ENCODE measurements around the gene TAX1BP1.

TAX1BP1 gene

GRCh38 chr7:27868131-27868550, 128.2 kb downstream of the TAX1BP1 start:
- Histone ChIP-seq H3K27ac (no peak overlapping the region), H3K27me3 (ENCODE audit: control insufficient read depth, insufficient read depth, low read length) (no peaks in the 10 kb centered on the region), H2AFZ (no peak overlapping the region), H3K9ac (no peak overlapping the region), H3K79me2 (no peaks in the 10 kb centered on the region), H3K4me1 (no peaks in the 10 kb centered on the region), H3K4me3 (ENCODE audit: low read depth, low read length) (no peak overlapping the region), H3K4me2 (ENCODE audit: low read length) (no peak overlapping the region), H3K36me3 (ENCODE audit: control insufficient read depth, insufficient read depth, low read length) (no peaks in the 10 kb centered on the region), H3K9me3 (ENCODE audit: control insufficient read depth, low read length) (no peaks in the 10 kb centered on the region)
- TF ChIP-seq, protein P1, sequence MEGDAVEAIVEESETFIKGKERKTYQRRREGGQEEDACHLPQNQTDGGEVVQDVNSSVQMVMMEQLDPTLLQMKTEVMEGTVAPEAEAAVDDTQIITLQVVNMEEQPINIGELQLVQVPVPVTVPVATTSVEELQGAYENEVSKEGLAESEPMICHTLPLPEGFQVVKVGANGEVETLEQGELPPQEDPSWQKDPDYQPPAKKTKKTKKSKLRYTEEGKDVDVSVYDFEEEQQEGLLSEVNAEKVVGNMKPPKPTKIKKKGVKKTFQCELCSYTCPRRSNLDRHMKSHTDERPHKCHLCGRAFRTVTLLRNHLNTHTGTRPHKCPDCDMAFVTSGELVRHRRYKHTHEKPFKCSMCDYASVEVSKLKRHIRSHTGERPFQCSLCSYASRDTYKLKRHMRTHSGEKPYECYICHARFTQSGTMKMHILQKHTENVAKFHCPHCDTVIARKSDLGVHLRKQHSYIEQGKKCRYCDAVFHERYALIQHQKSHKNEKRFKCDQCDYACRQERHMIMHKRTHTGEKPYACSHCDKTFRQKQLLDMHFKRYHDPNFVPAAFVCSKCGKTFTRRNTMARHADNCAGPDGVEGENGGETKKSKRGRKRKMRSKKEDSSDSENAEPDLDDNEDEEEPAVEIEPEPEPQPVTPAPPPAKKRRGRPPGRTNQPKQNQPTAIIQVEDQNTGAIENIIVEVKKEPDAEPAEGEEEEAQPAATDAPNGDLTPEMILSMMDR (IDR thresholded peaks at IDR 0.05), result no peak

GRCh38 chr7:27869056-27869455, 129.1 kb downstream of the TAX1BP1 start:
- no peaks in the 10 kb centered on the region for H3K79me2 ChIP-seq
- no peak overlapping the region for H2AFZ ChIP-seq
- no peaks in the 10 kb centered on the region for H3K9me3 ChIP-seq (ENCODE audit: control insufficient read depth, low read length)
- no peaks in the 10 kb centered on the region for H3K36me3 ChIP-seq (ENCODE audit: control insufficient read depth, insufficient read depth, low read length)
- H3K27ac ChIP-seq, result no peak overlapping the region
- TF ChIP-seq, protein P1 (IDR thresholded peaks at IDR 0.05), result no peak
- no peak overlapping the region for H3K4me3 ChIP-seq (ENCODE audit: low read depth, low read length)
- H3K4me1 ChIP-seq, result peaks cover 5% of the 10 kb centered on the region
- H3K4me2 ChIP-seq (ENCODE audit: low read length), result no peak overlapping the region
- no peaks in the 10 kb centered on the region for H3K27me3 ChIP-seq (ENCODE audit: control insufficient read depth, insufficient read depth, low read length)
- no peak overlapping the region for H3K9ac ChIP-seq

DNA sequence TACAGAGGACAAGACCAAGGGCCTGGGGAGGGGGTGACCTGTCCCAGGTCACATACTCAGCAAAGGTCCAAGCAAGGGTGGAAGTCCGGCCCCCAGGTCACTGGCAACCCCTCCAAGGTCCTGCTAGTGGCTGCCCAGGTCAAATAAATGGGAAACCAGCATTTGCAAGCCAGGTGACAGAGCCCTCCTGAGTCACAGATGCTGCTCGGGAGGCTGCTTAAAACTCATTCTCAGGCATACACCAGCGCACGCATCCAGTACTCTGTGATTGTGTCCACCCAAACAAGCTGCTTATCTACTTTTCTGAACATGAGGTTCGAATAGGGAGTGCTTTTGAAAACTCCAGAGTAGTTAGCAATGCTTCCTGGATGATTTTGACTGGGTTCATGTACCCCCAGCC, 130.6 kb downstream of the TAX1BP1 start:
- H3K27ac ChIP-seq, result no peak overlapping the region
- H3K4me1 ChIP-seq, result peaks cover 9% of the 10 kb centered on the region
- no peak overlapping the region for H3K4me3 ChIP-seq (ENCODE audit: low read depth, low read length)

GRCh38 chr7:27871086-27871485, 131.1 kb downstream of the TAX1BP1 start:
- Histone ChIP-seq H3K36me3 (ENCODE audit: control insufficient read depth, insufficient read depth, low read length) (no peaks in the 10 kb centered on the region), H3K9ac (no peak overlapping the region), H3K4me2 (ENCODE audit: low read length) (no peak overlapping the region), H3K4me3 (ENCODE audit: low read depth, low read length) (no peak overlapping the region), H3K27ac (no peak overlapping the region), H3K27me3 (ENCODE audit: control insufficient read depth, insufficient read depth, low read length) (no peaks in the 10 kb centered on the region), H2AFZ (no peak overlapping the region), H3K9me3 (ENCODE audit: control insufficient read depth, low read length) (no peaks in the 10 kb centered on the region), H3K4me1 (peaks cover 9% of the 10 kb centered on the region), H3K79me2 (no peaks in the 10 kb centered on the region)
- TF ChIP-seq, protein P1 (IDR thresholded peaks at IDR 0.05), result no peak

More for the DNA sequence above, 130.6 kb downstream of the TAX1BP1 start:
- no peaks in the 10 kb centered on the region for H3K79me2 ChIP-seq
- no peak overlapping the region for H3K9ac ChIP-seq
- no peak overlapping the region for H3K4me2 ChIP-seq (ENCODE audit: low read length)
- H3K27me3 ChIP-seq (ENCODE audit: control insufficient read depth, insufficient read depth, low read length), result no peaks in the 10 kb centered on the region
- H3K9me3 ChIP-seq (ENCODE audit: control insufficient read depth, low read length), result no peaks in the 10 kb centered on the region
- no peaks in the 10 kb centered on the region for H3K36me3 ChIP-seq (ENCODE audit: control insufficient read depth, insufficient read depth, low read length)
- no peak overlapping the region for H2AFZ ChIP-seq
- TF ChIP-seq, protein P1 (IDR thresholded peaks at IDR 0.05), result no peak

GRCh38 chr7:27871866-27872265, 131.9 kb downstream of the TAX1BP1 start:
- Histone ChIP-seq H3K27ac (no peak overlapping the region), H3K9ac (no peak overlapping the region), H3K4me2 (ENCODE audit: low read length) (no peak overlapping the region), H2AFZ (no peak overlapping the region), H3K79me2 (no peaks in the 10 kb centered on the region), H3K36me3 (ENCODE audit: control insufficient read depth, insufficient read depth, low read length) (no peaks in the 10 kb centered on the region), H3K4me3 (ENCODE audit: low read depth, low read length) (no peak overlapping the region), H3K4me1 (peaks cover 9% of the 10 kb centered on the region), H3K27me3 (ENCODE audit: control insufficient read depth, insufficient read depth, low read length) (no peaks in the 10 kb centered on the region), H3K9me3 (ENCODE audit: control insufficient read depth, low read length) (no peaks in the 10 kb centered on the region)
- TF ChIP-seq, protein P1 (IDR thresholded peaks at IDR 0.05), result no peak

Measured in parathyroid adenoma (tissue), 2 donors.